Measurements from ENCODE around the gene KRTAP4-3. TPM values are rescaled to one million over a fixed set of nuclear protein-coding genes. Genes with fewer than 3 reads are reported as not detected.

Gene KRTAP4-3
- total RNA-seq, result not detected in 2 replicates
- long read RNA-seq, result 0 reads

- Mint-ChIP-seq H3K4me3 (ENCODE audit: low read depth) (no peak within 1 kb of the TSS), H3K27me3 (peaks cover 13% of the 10 kb centered on the region), H3K4me1 (ENCODE audit: low read depth) (no peaks in the 10 kb centered on the region), H3K27ac (no peak within 1 kb of the TSS), H3K9me3 (ENCODE audit: low read depth) (no peaks in the 10 kb centered on the region), H3K36me3 (ENCODE audit: insufficient read depth) (no peaks in the 10 kb centered on the region)
- DNase-seq (ENCODE audit: low spot score, unreplicated experiment), result no peak
- TF ChIP-seq CTCF (IDR thresholded peaks at IDR 0.05; ENCODE audit: unreplicated experiment), result no peak
Observed at GRCh38 chr17:41168121-41168520, at the start of gene KRTAP4-3. Gene KRTAP4-3 (minus strand): TSS chr17:41168221. CDS start chr17:41168172, 49 bp downstream.

- Mint-ChIP-seq H3K9me3 (ENCODE audit: low read depth) (peaks cover 9% of the 10 kb centered on the region), H3K4me1 (ENCODE audit: low read depth) (peaks cover 2% of the 10 kb centered on the region), H3K27ac (no peak overlapping the region), H3K27me3 (peaks cover 3% of the 10 kb centered on the region), H3K4me3 (ENCODE audit: low read depth) (no peak overlapping the region), H3K36me3 (ENCODE audit: insufficient read depth) (no peaks in the 10 kb centered on the region)
- no peak for TF ChIP-seq CTCF (IDR thresholded peaks at IDR 0.05; ENCODE audit: unreplicated experiment)
- DNase-seq (ENCODE audit: low spot score, unreplicated experiment), result no peak
Observed at GRCh38 chr17:41215681-41216080, 47.7 kb upstream of the KRTAP4-3 start.

GRCh38 chr17:41212524-41213169 lies 44.6 kb upstream of the KRTAP4-3 start:
- Mint-ChIP-seq H3K9me3 (ENCODE audit: low read depth) (peaks cover 14% of the 10 kb centered on the region), H3K27me3 (peaks cover 6% of the 10 kb centered on the region), H3K36me3 (ENCODE audit: insufficient read depth) (no peaks in the 10 kb centered on the region), H3K27ac (no peak overlapping the region), H3K4me1 (ENCODE audit: low read depth) (peaks cover 2% of the 10 kb centered on the region), H3K4me3 (ENCODE audit: low read depth) (no peak overlapping the region)
- TF ChIP-seq CTCF (IDR thresholded peaks at IDR 0.05; ENCODE audit: unreplicated experiment), result no peak
- no peak for DNase-seq (ENCODE audit: low spot score, unreplicated experiment)

GRCh38 chr17:41211845-41212466 lies 43.9 kb upstream of the KRTAP4-3 start:
- no peaks in the 10 kb centered on the region for H3K36me3 Mint-ChIP-seq (ENCODE audit: insufficient read depth)
- DNase-seq (ENCODE audit: low spot score, unreplicated experiment), result no peak
- no peak overlapping the region for H3K4me3 Mint-ChIP-seq (ENCODE audit: low read depth)
- peaks cover 2% of the 10 kb centered on the region for H3K4me1 Mint-ChIP-seq (ENCODE audit: low read depth)
- TF ChIP-seq CTCF (IDR thresholded peaks at IDR 0.05; ENCODE audit: unreplicated experiment), result no peak
- H3K9me3 Mint-ChIP-seq (ENCODE audit: low read depth), result peaks cover 16% of the 10 kb centered on the region
- H3K27me3 Mint-ChIP-seq, result peaks cover 6% of the 10 kb centered on the region
- no peak overlapping the region for H3K27ac Mint-ChIP-seq

- no peak for TF ChIP-seq CTCF (IDR thresholded peaks at IDR 0.05; ENCODE audit: unreplicated experiment)
- Mint-ChIP-seq H3K27ac (no peak overlapping the region), H3K4me3 (ENCODE audit: low read depth) (no peak overlapping the region), H3K36me3 (ENCODE audit: insufficient read depth) (no peaks in the 10 kb centered on the region), H3K4me1 (ENCODE audit: low read depth) (no peaks in the 10 kb centered on the region), H3K27me3 (peaks cover 14% of the 10 kb centered on the region), H3K9me3 (ENCODE audit: low read depth) (peaks cover 8% of the 10 kb centered on the region)
- no peak for DNase-seq (ENCODE audit: low spot score, unreplicated experiment)
Observed at GRCh38 chr17:41199421-41200078, 31.5 kb upstream of the KRTAP4-3 start.

Data from progenitor cell of endocrine pancreas (in vitro differentiated cells).